ENCODE data around the gene TMEM108. TPM values are rescaled to one million over a fixed set of nuclear protein-coding genes. Genes with fewer than 3 reads are reported as not detected.

The TMEM108 gene
- polyA plus RNA-seq, 1 experiment = 0.63 TPM

GRCh38 chr3:133383175-133383574 is 345.0 kb downstream of the TMEM108 start:
- ChIA-PET POLR2A (no interaction called here), CTCF (interaction anchor here (0.6 to 8.9 kb wide), 7 partner anchors 27 to 657 kb away, joined by 3 to 112 read pairs (median 7); no protein-coding TSS in a partner anchor)
- no peak overlapping the region for H3K4me3 ChIP-seq (ENCODE audit: low read depth, low read length)
- H3K27ac ChIP-seq (ENCODE audit: low read depth, low read length) = no peak overlapping the region
- no peak for DNase-seq (ENCODE audit: low read depth, low spot score)
- H3K27me3 ChIP-seq (ENCODE audit: control insufficient read depth, insufficient read depth, low read length) = no peaks in the 10 kb centered on the region
- TF ChIP-seq CTCF (IDR thresholded peaks at IDR 0.05; ENCODE audit: low read depth, low read length) = no peak
- H3K9me3 ChIP-seq (ENCODE audit: control insufficient read depth, insufficient read depth, low read length) = no peaks in the 10 kb centered on the region

- CTCF ChIA-PET = interaction anchor here (0.6 to 8.9 kb wide), 5 partner anchors 40 to 657 kb away, joined by 3 to 112 read pairs (median 3); no protein-coding TSS in a partner anchor
- Histone ChIP-seq H3K9me3 (ENCODE audit: control insufficient read depth, insufficient read depth, low read length) (no peaks in the 10 kb centered on the region), H3K27me3 (ENCODE audit: control insufficient read depth, insufficient read depth, low read length) (no peaks in the 10 kb centered on the region), H3K27ac (ENCODE audit: low read depth, low read length) (no peak overlapping the region), H3K4me3 (ENCODE audit: low read depth, low read length) (no peak overlapping the region)
- TF ChIP-seq CTCF (IDR thresholded peaks at IDR 0.05; ENCODE audit: low read depth, low read length) = no peak
- POLR2A ChIA-PET = no interaction called here
- DNase-seq (ENCODE audit: low read depth, low spot score) = no peak
These were observed 345.6 kb downstream of the TMEM108 start for GRCh38 chr3:133383741-133384140.

GRCh38 chr3:133384331-133385027 is 346.3 kb downstream of the TMEM108 start:
- CTCF ChIA-PET = interaction anchor here (0.9 to 8.9 kb wide), 7 partner anchors 83 to 658 kb away, joined by 3 to 112 read pairs (median 3); no protein-coding TSS in a partner anchor
- H3K27me3 ChIP-seq (ENCODE audit: control insufficient read depth, insufficient read depth, low read length) = no peaks in the 10 kb centered on the region
- peak; percentile 89 for TF ChIP-seq CTCF (IDR thresholded peaks at IDR 0.05; ENCODE audit: low read depth, low read length)
- H3K4me3 ChIP-seq (ENCODE audit: low read depth, low read length) = no peak overlapping the region
- H3K27ac ChIP-seq (ENCODE audit: low read depth, low read length) = no peak overlapping the region
- DNase-seq (ENCODE audit: low read depth, low spot score) = peak; percentile 26
- POLR2A ChIA-PET = no interaction called here
- H3K9me3 ChIP-seq (ENCODE audit: control insufficient read depth, insufficient read depth, low read length) = no peaks in the 10 kb centered on the region

- CTCF ChIA-PET = interaction anchor here (0.6 to 8.9 kb wide), 5 partner anchors 24 to 660 kb away, joined by 3 to 112 read pairs (median 3); no protein-coding TSS in a partner anchor
- TF ChIP-seq CTCF (IDR thresholded peaks at IDR 0.05; ENCODE audit: low read depth, low read length) = no peak
- POLR2A ChIA-PET = no interaction called here
- Histone ChIP-seq H3K9me3 (ENCODE audit: control insufficient read depth, insufficient read depth, low read length) (no peaks in the 10 kb centered on the region), H3K4me3 (ENCODE audit: low read depth, low read length) (no peak overlapping the region), H3K27ac (ENCODE audit: low read depth, low read length) (no peak overlapping the region), H3K27me3 (ENCODE audit: control insufficient read depth, insufficient read depth, low read length) (no peaks in the 10 kb centered on the region)
- DNase-seq (ENCODE audit: low read depth, low spot score) = no peak
These were observed 348.7 kb downstream of the TMEM108 start for GRCh38 chr3:133386876-133387275.

GRCh38 chr3:133387341-133387740 is 349.1 kb downstream of the TMEM108 start:
- ChIA-PET POLR2A (no interaction called here), CTCF (interaction anchor here (0.9 to 8.9 kb wide), 5 partner anchors 14 to 660 kb away, joined by 3 to 112 read pairs (median 6); no protein-coding TSS in a partner anchor)
- H3K27ac ChIP-seq (ENCODE audit: low read depth, low read length) = no peak overlapping the region
- H3K4me3 ChIP-seq (ENCODE audit: low read depth, low read length) = no peak overlapping the region
- H3K27me3 ChIP-seq (ENCODE audit: control insufficient read depth, insufficient read depth, low read length) = no peaks in the 10 kb centered on the region
- no peak for DNase-seq (ENCODE audit: low read depth, low spot score)
- no peak for TF ChIP-seq CTCF (IDR thresholded peaks at IDR 0.05; ENCODE audit: low read depth, low read length)
- no peaks in the 10 kb centered on the region for H3K9me3 ChIP-seq (ENCODE audit: control insufficient read depth, insufficient read depth, low read length)
